ENCODE measurements around the gene GNA15. TPM values are rescaled to one million over a fixed set of nuclear protein-coding genes. Genes with fewer than 3 reads are reported as not detected.

The GNA15 gene
- total RNA-seq, 4 donors from 2014 or later, result 1.2 to 9.3 (median 5.7) TPM

- Histone ChIP-seq H3K4me3 (no peak overlapping the region), H3K27me3 (no peaks in the 10 kb centered on the region), H3K9me3 (no peaks in the 10 kb centered on the region), H3K4me1 (no peaks in the 10 kb centered on the region), H3K36me3 (peaks cover 0 to 30% of the 10 kb centered on the region in 2 donors), H3K27ac (no peak overlapping the region)
- TF ChIP-seq POLR2AphosphoS5 (IDR thresholded peaks at IDR 0.05), result no peak
- TF ChIP-seq CTCF (IDR thresholded peaks at IDR 0.05), result no peak
- no peak for TF ChIP-seq EP300 (IDR thresholded peaks at IDR 0.05)
- TF ChIP-seq POLR2A (IDR thresholded peaks at IDR 0.05), result no peak
- no peak for ATAC-seq
- WGBS, 2 donors (ENCODE audit: low coverage in 1 of 2), result 36 to 39% methylated on average over 3 to 6 of the region's 12 CpGs
Observed at GRCh38 chr19:3211191-3211590, 75.4 kb downstream of the GNA15 start.

GRCh38 chr19:3213159-3213558 lies 77.3 kb downstream of the GNA15 start:
- ATAC-seq, result no peak
- Histone ChIP-seq H3K27ac (no peak overlapping the region), H3K4me3 (no peak overlapping the region), H3K36me3 (peaks cover 0 to 10% of the 10 kb centered on the region in 2 donors), H3K27me3 (no peaks in the 10 kb centered on the region), H3K4me1 (no peaks in the 10 kb centered on the region), H3K9me3 (no peaks in the 10 kb centered on the region)
- TF ChIP-seq POLR2A (IDR thresholded peaks at IDR 0.05), result no peak
- TF ChIP-seq EP300 (IDR thresholded peaks at IDR 0.05), result no peak
- WGBS, 2 donors (ENCODE audit: low coverage in 1 of 2), result 95 to 100% methylated on average over 1 to 5 of the region's 7 CpGs

Other genes with a start within 250 kb of the GNA15 start
- 1 to 10 TPM; 1.3 to 3.8 (median 2.8) TPM for gene ZNF57, start 235.1 kb upstream of the GNA15 start, total RNA-seq
- 1 to 10 TPM; 2.2 to 6.8 (median 3.4) TPM for gene ZNF77, start 191.1 kb upstream of the GNA15 start, total RNA-seq
- gene TLE6, start 158.5 kb upstream of the GNA15 start, total RNA-seq, result under 1 TPM in 3 of 4 donors, not detected in 1; 0.19 to 0.64 (median 0.40) TPM
- 10 to 100 TPM; 27.1 to 46.1 (median 34.4) TPM for gene TLE2, start 106.8 kb upstream of the GNA15 start, total RNA-seq
- gene TLE5, start 73.5 kb upstream of the GNA15 start, total RNA-seq, result 100 to 1,000 TPM; 502 to 905 (median 558) TPM
- gene GNA11, start 41.7 kb upstream of the GNA15 start, total RNA-seq, result 100 to 1,000 TPM in 1 of 4 donors, 10 to 100 TPM in 3; 68.4 to 154 (median 83.4) TPM
- 1 to 10 TPM in 2 of 4 donors, under 1 TPM in 2; 0.20 to 1.9 (median 1.1) TPM for gene S1PR4, start 42.7 kb downstream of the GNA15 start, total RNA-seq
- 10 to 100 TPM; 18.0 to 42.3 (median 29.2) TPM for gene NCLN, start 49.9 kb downstream of the GNA15 start, total RNA-seq
- gene CELF5, start 88.6 kb downstream of the GNA15 start, total RNA-seq, result not detected
- gene NFIC, start 230.6 kb downstream of the GNA15 start, total RNA-seq, result 100 to 1,000 TPM; 125 to 285 (median 155) TPM